ENCODE results near the gene CDK6.
A peak's percentile ranks its signal among the peaks of the same experiment; 100 is the strongest.

CDK6 gene

GRCh38 chr7:92839901-92840300 is 3.5 kb upstream of the CDK6 start:
- DNase-seq (ENCODE audit: low read depth), result no peak
- H3K4me3 ChIP-seq (ENCODE audit: low read length), result no peak overlapping the region
- TF ChIP-seq CTCF (conservative IDR thresholded peaks at IDR 0.05; ENCODE audit: low read depth, low read length), result no peak

- DNase-seq (ENCODE audit: low read depth), result no peak
- H3K4me3 ChIP-seq (ENCODE audit: low read length), result no peak overlapping the region
- no peak for TF ChIP-seq CTCF (conservative IDR thresholded peaks at IDR 0.05; ENCODE audit: low read depth, low read length)
Measured at GRCh38 chr7:92838934-92839333, 2.6 kb upstream of the CDK6 start.

GRCh38 chr7:92837000-92837749 is 802 bp upstream of the CDK6 start:
- H3K4me3 ChIP-seq (ENCODE audit: low read length), result peak overlapping the region; percentile 74
- DNase-seq (ENCODE audit: low read depth), result no peak
- no peak for TF ChIP-seq CTCF (conservative IDR thresholded peaks at IDR 0.05; ENCODE audit: low read depth, low read length)

GRCh38 chr7:92835851-92836488 is 403 bp downstream of the CDK6 start:
- DNase-seq (ENCODE audit: low read depth), result no peak
- no peak for TF ChIP-seq CTCF (conservative IDR thresholded peaks at IDR 0.05; ENCODE audit: low read depth, low read length)
- H3K4me3 ChIP-seq (ENCODE audit: low read length), result peak overlapping the region; percentile 74

GRCh38 chr7:92835261-92835850 is 1.0 kb downstream of the CDK6 start:
- H3K4me3 ChIP-seq (ENCODE audit: low read length), result peak overlapping the region; percentile 74
- TF ChIP-seq CTCF (conservative IDR thresholded peaks at IDR 0.05; ENCODE audit: low read depth, low read length), result no peak
- DNase-seq (ENCODE audit: low read depth), result no peak

GRCh38 chr7:92834507-92835260 is 1.7 kb downstream of the CDK6 start:
- no peak for DNase-seq (ENCODE audit: low read depth)
- H3K4me3 ChIP-seq (ENCODE audit: low read length), result peak overlapping the region; percentile 74
- TF ChIP-seq CTCF (conservative IDR thresholded peaks at IDR 0.05; ENCODE audit: low read depth, low read length), result no peak

Data from retinal pigment epithelial cell (primary cell).